ENCODE data around the gene CTAGE9.

Gene CTAGE9

DNA sequence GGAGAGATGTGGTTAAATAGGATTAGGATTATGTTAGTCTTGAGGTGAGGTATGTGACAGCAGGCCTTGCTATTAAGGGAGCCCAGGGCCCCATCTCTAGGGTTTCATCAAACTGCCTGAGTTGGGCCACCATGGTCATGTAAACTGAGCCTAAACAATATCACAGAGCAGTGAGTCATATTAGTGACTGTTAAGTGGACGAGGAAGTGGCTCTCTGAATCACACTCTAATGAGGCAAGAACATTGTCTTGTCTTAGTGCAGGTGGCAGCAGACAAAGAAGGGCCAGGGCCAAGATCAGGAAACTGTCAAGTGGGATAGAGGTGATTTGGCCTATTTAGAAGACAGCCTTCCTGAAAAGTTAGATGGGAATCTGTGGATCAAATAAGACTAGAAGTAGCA, 50.6 kb downstream of the CTAGE9 start:
- DNase-seq = no peak

Measured in CD4-positive, alpha-beta T cell treated with Interleukin-12 subunit alpha and Interleukin-12 subunit beta, for 1 hour (primary cell).